ENCODE measurements around the gene PDLIM7.

DNA sequence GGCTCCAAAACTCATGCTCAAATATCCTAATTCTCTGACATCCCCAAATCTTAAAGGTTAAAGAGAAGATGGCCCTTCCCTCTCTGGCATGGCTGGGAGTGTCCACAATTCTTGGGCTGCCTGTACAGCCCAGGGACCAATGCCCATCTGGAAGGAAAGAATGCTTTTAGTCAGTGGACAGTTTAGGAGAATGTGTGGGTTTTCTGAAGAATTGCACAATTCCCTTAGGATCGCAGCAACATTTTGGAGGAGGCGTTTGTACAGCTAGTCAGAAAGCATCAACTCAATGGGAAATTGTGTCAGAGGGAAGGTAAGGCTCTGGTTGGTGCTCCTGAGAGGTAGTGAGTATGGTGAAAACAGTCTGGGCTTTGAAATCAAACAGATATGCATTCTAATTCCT lies 42.0 kb upstream of the PDLIM7 start:
- TF ChIP-seq EP300 (IDR thresholded peaks at IDR 0.05; ENCODE audit: borderline replicate concordance) (no peak), YY1 (IDR thresholded peaks at IDR 0.05; ENCODE audit: low read depth) (no peak), TEAD4 (IDR thresholded peaks at IDR 0.05) (no peak), TCF12 (IDR thresholded peaks at IDR 0.05; ENCODE audit: low read depth) (no peak), RAD21 (IDR thresholded peaks at IDR 0.05; ENCODE audit: low read depth) (no peak)
- TF ChIP-seq, protein P1, sequence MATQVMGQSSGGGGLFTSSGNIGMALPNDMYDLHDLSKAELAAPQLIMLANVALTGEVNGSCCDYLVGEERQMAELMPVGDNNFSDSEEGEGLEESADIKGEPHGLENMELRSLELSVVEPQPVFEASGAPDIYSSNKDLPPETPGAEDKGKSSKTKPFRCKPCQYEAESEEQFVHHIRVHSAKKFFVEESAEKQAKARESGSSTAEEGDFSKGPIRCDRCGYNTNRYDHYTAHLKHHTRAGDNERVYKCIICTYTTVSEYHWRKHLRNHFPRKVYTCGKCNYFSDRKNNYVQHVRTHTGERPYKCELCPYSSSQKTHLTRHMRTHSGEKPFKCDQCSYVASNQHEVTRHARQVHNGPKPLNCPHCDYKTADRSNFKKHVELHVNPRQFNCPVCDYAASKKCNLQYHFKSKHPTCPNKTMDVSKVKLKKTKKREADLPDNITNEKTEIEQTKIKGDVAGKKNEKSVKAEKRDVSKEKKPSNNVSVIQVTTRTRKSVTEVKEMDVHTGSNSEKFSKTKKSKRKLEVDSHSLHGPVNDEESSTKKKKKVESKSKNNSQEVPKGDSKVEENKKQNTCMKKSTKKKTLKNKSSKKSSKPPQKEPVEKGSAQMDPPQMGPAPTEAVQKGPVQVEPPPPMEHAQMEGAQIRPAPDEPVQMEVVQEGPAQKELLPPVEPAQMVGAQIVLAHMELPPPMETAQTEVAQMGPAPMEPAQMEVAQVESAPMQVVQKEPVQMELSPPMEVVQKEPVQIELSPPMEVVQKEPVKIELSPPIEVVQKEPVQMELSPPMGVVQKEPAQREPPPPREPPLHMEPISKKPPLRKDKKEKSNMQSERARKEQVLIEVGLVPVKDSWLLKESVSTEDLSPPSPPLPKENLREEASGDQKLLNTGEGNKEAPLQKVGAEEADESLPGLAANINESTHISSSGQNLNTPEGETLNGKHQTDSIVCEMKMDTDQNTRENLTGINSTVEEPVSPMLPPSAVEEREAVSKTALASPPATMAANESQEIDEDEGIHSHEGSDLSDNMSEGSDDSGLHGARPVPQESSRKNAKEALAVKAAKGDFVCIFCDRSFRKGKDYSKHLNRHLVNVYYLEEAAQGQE (IDR thresholded peaks at IDR 0.05; ENCODE audit: low read depth): no peak
